Measurements from ENCODE around the gene KRTAP10-11. TPM values are rescaled to one million over a fixed set of nuclear protein-coding genes. Genes with fewer than 3 reads are reported as not detected.
"Not testable (repeated sequence)": the region's sequence is repeated elsewhere in the genome, so short reads cannot be mapped to it uniquely, and the experiment has no call there.

The KRTAP10-11 gene
- total and polyA plus RNA-seq, 8 donors, result not detected

DNA sequence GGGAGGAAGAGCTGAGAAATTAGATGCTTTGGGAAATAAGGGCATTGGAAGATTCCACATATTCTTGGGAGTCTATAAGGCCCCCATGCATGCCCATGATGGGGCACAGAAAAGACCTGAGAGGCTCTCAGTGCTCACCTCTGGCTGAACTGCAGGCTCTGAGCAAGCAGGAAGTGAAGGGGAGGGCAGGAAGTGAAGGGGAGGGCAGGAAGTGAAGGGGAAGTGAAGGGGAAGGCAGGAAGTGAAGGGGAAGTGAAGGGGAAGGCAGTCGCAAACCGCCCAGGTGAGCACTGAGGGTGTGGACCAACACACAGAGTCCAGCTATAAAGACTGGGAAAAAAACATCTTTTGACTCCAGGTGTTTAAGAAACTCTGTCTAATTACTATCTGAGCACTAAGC, 15.8 kb upstream of the KRTAP10-11 start:
- Histone ChIP-seq H3K27ac (no peak overlapping the region), H3K27me3 (peaks cover 0 to 34% (median 19%) of the 10 kb centered on the region in 3 donors), H3K9me3 (peaks cover 3 to 31% (median 26%) of the 10 kb centered on the region in 4 donors), H3K4me3 (no peak overlapping the region), H3K4me1 (no peaks in the 10 kb centered on the region), H3K36me3 (no peaks in the 10 kb centered on the region)
- WGBS, 5 donors, result 68 to 89% (median 78%) methylated on average over 2 of the region's 2 CpGs
- intact Hi-C loops (cut with DNase I; ENCODE audit: low total_unique reads), result no loop called here
- DNase-seq, result no peak
- TF ChIP-seq POLR2AphosphoS5 (IDR thresholded peaks at IDR 0.05), result no peak
- TF ChIP-seq POLR2A (IDR thresholded peaks at IDR 0.05), result no peak
- TF ChIP-seq, protein P1, sequence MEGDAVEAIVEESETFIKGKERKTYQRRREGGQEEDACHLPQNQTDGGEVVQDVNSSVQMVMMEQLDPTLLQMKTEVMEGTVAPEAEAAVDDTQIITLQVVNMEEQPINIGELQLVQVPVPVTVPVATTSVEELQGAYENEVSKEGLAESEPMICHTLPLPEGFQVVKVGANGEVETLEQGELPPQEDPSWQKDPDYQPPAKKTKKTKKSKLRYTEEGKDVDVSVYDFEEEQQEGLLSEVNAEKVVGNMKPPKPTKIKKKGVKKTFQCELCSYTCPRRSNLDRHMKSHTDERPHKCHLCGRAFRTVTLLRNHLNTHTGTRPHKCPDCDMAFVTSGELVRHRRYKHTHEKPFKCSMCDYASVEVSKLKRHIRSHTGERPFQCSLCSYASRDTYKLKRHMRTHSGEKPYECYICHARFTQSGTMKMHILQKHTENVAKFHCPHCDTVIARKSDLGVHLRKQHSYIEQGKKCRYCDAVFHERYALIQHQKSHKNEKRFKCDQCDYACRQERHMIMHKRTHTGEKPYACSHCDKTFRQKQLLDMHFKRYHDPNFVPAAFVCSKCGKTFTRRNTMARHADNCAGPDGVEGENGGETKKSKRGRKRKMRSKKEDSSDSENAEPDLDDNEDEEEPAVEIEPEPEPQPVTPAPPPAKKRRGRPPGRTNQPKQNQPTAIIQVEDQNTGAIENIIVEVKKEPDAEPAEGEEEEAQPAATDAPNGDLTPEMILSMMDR (IDR thresholded peaks at IDR 0.05), result no peak
- no peak for TF ChIP-seq EP300 (IDR thresholded peaks at IDR 0.05)

DNA sequence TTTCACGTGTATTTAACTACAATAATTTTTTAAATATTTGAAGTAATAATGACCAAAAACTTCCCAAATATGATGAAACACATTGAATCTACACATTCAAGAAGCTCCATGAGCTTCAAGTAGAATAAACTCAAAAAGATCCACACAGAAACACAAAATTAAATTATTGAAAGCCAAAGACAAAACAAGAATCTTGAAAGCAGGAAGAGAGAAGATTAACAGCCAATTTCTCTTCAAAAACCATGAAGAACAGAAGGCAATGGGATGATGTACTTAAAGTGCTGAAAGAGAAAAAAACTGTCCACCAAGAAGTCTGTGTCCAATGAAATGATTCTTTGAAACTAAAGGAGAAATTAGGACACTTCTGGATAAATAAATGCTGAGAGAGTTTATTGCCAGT, 14.1 kb upstream of the KRTAP10-11 start:
- no peak overlapping the region for H3K4me3 ChIP-seq
- peaks cover 0 to 28% (median 19%) of the 10 kb centered on the region in 3 donors for H3K27me3 ChIP-seq
- H3K36me3 ChIP-seq, result no peaks in the 10 kb centered on the region
- H3K9me3 ChIP-seq, result peaks cover 3 to 31% (median 26%) of the 10 kb centered on the region in 4 donors
- WGBS, 5 donors, result 82 to 98% (median 90%) methylated on average over 1 of the region's 1 CpG
- intact Hi-C loops (cut with DNase I; ENCODE audit: low total_unique reads), result no loop called here
- TF ChIP-seq EP300 (IDR thresholded peaks at IDR 0.05) (no peak), POLR2A (IDR thresholded peaks at IDR 0.05) (no peak), POLR2AphosphoS5 (IDR thresholded peaks at IDR 0.05) (no peak)
- TF ChIP-seq, protein P1 (IDR thresholded peaks at IDR 0.05), result no peak
- no peak overlapping the region for H3K27ac ChIP-seq
- no peak for DNase-seq
- no peaks in the 10 kb centered on the region for H3K4me1 ChIP-seq

DNA sequence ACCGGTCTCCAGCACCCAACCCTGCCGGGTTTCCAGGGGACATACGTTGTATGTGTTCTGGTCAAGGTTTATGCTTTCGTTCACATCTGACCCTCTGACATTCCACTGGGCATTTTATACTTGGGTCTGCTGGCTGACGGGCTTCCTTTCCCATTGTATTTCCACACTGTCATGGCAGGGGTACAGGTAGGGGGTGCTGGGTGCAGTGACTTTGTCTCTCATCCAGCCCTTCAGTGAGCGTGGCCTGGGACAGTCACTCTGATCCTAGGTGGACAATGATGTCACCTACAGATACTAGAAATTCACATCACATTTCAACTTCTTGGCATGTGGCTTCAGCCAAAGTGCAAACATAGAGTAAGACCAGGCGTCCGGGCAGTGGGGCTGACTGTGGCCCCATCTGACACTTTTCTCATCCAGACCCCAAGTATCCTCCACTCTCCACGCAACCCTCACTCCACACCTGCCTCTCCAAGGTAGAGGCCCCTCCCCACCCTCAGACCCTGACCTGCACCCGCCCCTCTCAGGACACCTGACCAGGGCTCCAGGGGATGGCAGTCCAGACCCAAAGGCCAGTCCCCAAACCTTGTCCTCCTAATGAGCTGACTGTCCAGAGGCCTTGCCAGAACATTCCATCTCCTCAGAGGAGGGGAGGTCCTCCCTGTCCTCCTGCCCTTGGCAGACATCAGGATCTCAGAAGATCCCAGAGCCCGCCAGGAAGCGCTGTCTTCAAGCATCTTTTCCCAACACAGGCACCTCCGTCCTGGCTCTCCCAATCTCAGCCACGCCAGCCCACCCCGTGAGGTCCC, 9.8 kb upstream of the KRTAP10-11 start:
- DNase-seq, result peak in 1 of 2 donors; percentile 23
- Histone ChIP-seq H3K9me3 (peaks cover 3 to 30% (median 27%) of the 10 kb centered on the region in 4 donors), H3K27me3 (peaks cover 0 to 53% (median 23%) of the 10 kb centered on the region in 3 donors), H3K36me3 (no peaks in the 10 kb centered on the region), H3K27ac (no peak overlapping the region), H3K4me3 (no peak overlapping the region), H3K4me1 (no peaks in the 10 kb centered on the region)
- WGBS, 5 donors, result 75 to 87% (median 79%) methylated on average over 11 to 15 of the region's 15 CpGs
- intact Hi-C loops (cut with DNase I; ENCODE audit: low total_unique reads), result no loop called here
- TF ChIP-seq POLR2AphosphoS5 (IDR thresholded peaks at IDR 0.05) (no peak), EP300 (IDR thresholded peaks at IDR 0.05) (no peak), POLR2A (IDR thresholded peaks at IDR 0.05) (no peak)
- TF ChIP-seq, protein P1 (IDR thresholded peaks at IDR 0.05), result no peak

DNA sequence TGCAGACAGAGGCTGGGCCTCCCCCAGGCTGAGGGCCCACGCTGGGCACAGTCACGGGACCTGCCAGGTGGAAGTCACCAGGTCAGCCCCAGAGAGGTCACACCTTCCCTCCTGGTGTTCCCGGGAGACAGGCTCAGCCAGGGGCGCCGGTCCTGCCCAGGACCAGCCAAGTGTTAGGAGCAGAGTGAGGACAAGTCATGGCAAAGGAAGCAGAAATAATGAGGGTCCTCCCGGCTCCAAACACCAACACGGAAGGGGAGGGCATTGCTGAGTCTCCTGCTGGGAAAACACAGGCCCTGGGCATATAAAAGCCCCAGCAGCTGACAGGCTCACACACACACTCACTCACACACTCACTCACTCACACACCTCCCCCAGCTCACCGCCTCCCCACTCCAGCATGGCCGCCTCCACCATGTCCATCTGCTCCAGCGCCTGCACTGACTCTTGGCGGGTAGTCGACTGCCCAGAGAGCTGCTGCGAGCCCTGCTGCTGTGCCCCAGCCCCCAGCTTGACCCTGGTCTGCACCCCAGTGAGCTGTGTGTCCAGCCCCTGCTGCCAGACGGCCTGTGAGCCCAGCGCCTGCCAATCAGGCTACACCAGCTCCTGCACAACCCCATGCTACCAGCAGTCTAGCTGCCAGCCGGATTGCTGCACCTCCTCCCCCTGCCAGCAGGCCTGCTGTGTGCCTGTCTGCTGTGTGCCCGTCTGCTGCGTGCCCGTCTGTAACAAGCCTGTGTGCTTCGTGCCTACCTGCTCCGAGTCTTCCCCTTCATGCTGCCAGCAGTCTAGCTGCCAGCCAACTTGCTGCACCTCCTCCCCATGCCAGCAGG, 9.0 kb upstream of the KRTAP10-11 start, which contains the start of gene KRTAP10-10:
TSS of gene KRTAP10-10 (plus strand) at position 339 of the 833 bp plus-strand sequence. CDS start at position 401, 62 bp downstream.
- WGBS, 5 donors, result 26 to 54% (median 51%) methylated on average over 5 to 21 of the region's 21 CpGs
- H3K27ac ChIP-seq, result no peak within 1 kb of the TSS

DNA sequence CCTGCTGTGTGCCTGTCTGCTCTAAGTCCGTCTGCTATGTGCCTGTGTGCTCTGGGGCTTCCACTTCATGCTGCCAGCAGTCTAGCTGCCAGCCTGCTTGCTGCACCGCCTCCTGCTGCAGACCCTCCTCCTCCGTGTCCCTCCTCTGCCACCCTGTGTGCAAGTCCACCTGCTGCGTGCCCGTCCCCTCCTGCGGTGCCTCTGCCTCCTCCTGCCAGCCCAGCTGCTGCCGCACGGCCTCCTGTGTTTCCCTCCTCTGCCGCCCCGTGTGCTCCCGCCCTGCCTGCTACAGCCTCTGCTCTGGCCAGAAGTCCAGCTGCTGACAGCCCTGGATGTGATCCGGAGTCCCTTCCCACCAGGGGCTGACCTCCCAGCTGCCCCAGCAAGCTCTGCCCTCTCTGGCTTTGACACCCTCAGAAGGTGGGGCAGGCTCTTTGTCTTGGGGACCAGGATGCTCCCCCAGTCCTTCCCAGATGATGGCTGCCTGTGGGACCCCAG, 8.3 kb upstream of the KRTAP10-11 start:
- WGBS, 5 donors, result 52 to 74% (median 64%) methylated on average over 8 to 11 of the region's 12 CpGs
- not testable (repeated sequence) for DNase-seq

More for the DNA sequence above, 9.0 kb upstream of the KRTAP10-11 start, which contains the start of gene KRTAP10-10:
- Histone ChIP-seq H3K27me3 (peaks cover 0 to 53% (median 23%) of the 10 kb centered on the region in 3 donors), H3K4me1 (no peaks in the 10 kb centered on the region), H3K4me3 (no peak within 1 kb of the TSS), H3K36me3 (no peaks in the 10 kb centered on the region), H3K9me3 (peaks cover 0 to 27% (median 20%) of the 10 kb centered on the region in 4 donors)
- no peak for TF ChIP-seq POLR2A (IDR thresholded peaks at IDR 0.05)
- intact Hi-C loops (cut with DNase I; ENCODE audit: low total_unique reads), result no loop called here
- DNase-seq, result peak in 1 of 2 donors; percentile 17

DNA sequence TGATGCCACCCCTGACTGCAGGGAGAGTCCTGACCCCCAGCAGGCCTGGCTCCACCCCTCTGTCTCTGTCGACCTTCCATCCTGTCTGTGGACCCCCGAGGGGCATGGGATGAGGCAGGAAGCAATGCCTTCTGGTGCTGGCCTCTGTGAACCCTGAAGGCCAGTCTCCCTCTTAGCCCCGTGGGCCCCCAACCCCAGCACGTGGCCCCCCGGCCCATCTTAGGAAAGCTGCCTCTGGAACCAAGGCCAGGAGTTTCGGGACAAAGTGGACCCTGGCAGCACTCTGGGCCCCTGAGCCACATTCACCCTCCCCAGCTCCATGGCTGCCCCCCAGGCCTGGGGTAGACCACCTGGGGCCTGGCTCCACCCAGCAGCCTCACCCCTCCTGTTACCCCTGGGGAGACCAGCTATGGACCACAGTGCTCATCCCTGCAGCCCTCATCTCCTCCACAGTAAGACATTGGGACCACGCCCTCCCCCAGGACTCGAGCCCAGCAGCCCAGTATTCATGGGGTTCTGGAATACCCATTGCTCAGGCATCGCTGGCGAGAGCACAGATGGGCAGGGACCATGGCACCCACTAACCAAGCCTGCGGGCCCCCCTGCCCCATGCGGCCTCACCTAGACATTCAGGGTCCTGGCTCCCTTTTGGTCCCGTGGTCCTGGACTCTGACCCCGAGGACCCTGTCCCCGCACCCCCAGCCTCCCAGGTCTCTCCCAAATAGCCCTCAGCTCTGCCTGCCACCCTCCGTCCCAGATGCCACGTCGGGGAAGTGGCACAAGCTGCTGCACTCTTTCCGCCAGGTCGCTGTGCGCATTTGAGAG, 7.5 kb upstream of the KRTAP10-11 start:
- Histone ChIP-seq H3K27me3 (peaks cover 0 to 53% (median 23%) of the 10 kb centered on the region in 3 donors), H3K9me3 (peaks cover 0 to 23% (median 16%) of the 10 kb centered on the region in 4 donors)
- intact Hi-C loops (cut with DNase I; ENCODE audit: low total_unique reads); H3K27ac ChIP-seq; H3K36me3 ChIP-seq; H3K4me1 ChIP-seq; H3K4me3 ChIP-seq: not testable (repeated sequence)
- 77 to 89% (median 85%) methylated on average over 10 to 21 of the region's 21 CpGs for WGBS, 5 donors
- peak in 1 of 2 donors; percentile 18 for DNase-seq

More for the DNA sequence above, 8.3 kb upstream of the KRTAP10-11 start:
- H3K27ac ChIP-seq; H3K4me3 ChIP-seq; intact Hi-C loops (cut with DNase I; ENCODE audit: low total_unique reads); H3K4me1 ChIP-seq; H3K36me3 ChIP-seq: not testable (repeated sequence)
- peaks cover 0 to 20% (median 15%) of the 10 kb centered on the region in 4 donors for H3K9me3 ChIP-seq
- H3K27me3 ChIP-seq, result peaks cover 0 to 53% (median 23%) of the 10 kb centered on the region in 3 donors
